Uterus (tissue), 2 donors: ENCODE measurements around the gene SPTB.

Experiments used
- POLR2A ChIP-seq, 2 donors: fragments of 450-650 bp; IDR thresholded peaks; one replicate each; pipeline ENCODE4 v1.6.1; 2016; ENCODE audit warnings: antibody characterized with exemption in 2 of 2, mild to moderate bottlenecking in 1 of 2, moderate library complexity in 1 of 2
- TF ChIP-seq, protein P1 (sequence below), 4 experiments: fragments of 200-600 bp in 2 of 4; fragments of 450-650 bp in 2 of 4; sonication (generic) in 2 of 4; IDR thresholded peaks; one replicate each; pipeline ENCODE4 v1.5.1; 2016 to 2019; ENCODE audit warnings: antibody characterized with exemption in 4 of 4, mild to moderate bottlenecking in 2 of 4, moderate library complexity in 1 of 4

- TF ChIP-seq POLR2A (IDR thresholded peaks at IDR 0.05), result no peak
- TF ChIP-seq, protein P1, sequence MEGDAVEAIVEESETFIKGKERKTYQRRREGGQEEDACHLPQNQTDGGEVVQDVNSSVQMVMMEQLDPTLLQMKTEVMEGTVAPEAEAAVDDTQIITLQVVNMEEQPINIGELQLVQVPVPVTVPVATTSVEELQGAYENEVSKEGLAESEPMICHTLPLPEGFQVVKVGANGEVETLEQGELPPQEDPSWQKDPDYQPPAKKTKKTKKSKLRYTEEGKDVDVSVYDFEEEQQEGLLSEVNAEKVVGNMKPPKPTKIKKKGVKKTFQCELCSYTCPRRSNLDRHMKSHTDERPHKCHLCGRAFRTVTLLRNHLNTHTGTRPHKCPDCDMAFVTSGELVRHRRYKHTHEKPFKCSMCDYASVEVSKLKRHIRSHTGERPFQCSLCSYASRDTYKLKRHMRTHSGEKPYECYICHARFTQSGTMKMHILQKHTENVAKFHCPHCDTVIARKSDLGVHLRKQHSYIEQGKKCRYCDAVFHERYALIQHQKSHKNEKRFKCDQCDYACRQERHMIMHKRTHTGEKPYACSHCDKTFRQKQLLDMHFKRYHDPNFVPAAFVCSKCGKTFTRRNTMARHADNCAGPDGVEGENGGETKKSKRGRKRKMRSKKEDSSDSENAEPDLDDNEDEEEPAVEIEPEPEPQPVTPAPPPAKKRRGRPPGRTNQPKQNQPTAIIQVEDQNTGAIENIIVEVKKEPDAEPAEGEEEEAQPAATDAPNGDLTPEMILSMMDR (IDR thresholded peaks at IDR 0.05), result no peak
These were observed 108.5 kb downstream of the SPTB start for GRCh38 chr14:64771161-64771560.
